ENCODE data around the gene TRIP6.

DNA sequence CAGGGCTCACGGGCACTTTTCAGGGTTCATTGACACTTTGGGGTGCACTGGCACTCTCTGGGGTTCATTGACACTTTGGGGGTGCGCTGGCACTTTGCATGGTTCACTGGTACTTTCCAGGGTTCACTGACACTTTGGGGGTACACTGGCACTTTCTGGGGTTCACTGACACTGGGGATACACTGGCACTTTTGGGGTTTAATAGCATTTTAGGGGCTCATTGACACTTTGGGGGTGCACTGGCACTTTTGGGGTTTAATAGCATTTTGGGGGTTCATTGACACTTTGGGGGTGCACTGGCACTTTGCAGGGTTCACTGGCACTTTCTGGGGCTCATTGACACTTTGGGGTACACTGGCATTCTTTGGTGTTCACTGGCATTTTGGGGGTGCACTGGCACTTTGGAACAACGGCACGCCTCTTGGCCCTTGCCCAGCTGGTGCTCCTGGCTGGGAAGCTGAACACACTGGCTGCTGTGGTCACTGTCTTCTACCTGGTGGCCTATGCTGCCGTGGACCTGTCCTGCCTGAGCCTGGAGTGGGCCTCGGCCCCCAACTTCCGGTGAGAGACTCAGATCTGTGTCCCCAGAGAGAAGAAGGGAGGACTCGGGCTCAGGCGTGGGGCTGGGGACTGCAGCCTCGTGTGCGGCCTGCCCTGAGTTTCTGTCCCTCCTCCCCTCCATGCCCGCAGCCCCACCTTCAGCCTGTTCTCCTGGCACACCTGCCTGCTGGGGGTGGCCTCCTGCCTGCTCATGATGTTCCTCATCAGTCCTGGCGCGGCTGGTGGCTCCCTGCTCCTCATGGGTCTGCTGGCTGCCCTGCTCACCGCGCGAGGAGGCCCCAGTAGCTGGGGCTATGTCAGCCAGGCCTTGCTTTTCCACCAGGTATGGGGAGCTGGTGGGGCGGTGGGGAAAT lies 6.2 kb upstream of the TRIP6 start:
- TF ChIP-seq ZNF521 (tag by site-specific recombination; IDR thresholded peaks at IDR 0.05) (no peak), CTCF (tag by site-specific recombination; IDR thresholded peaks at IDR 0.05) (no peak), RBAK (tag by site-specific recombination; IDR thresholded peaks at IDR 0.05) (no peak), KLF9 (tag by site-specific recombination; IDR thresholded peaks at IDR 0.05; ENCODE audit: low read depth) (no peak), ZNF560 (tag by site-specific recombination; IDR thresholded peaks at IDR 0.05; ENCODE audit: borderline replicate concordance) (no peak), WT1 (tag by site-specific recombination; IDR thresholded peaks at IDR 0.05) (no peak), ZNF112 (tag by site-specific recombination; IDR thresholded peaks at IDR 0.05) (no peak), KLF7 (tag by site-specific recombination; IDR thresholded peaks at IDR 0.05; ENCODE audit: borderline replicate concordance) (no peak), YY1 (tag by site-specific recombination; IDR thresholded peaks at IDR 0.05) (no peak), ZBTB44 (tag by site-specific recombination; IDR thresholded peaks at IDR 0.05) (no peak)
